Amniotic epithelial cell (primary cell): ENCODE measurements around the gene PABPN1L.

Experiments
- DNase-seq: peaks from one replicate; pipeline ENCODE4 v3.0.0-alpha.2; 2010; ENCODE audit warnings: low read depth

The PABPN1L gene

GRCh38 chr16:88884569-88885271 lies 18.3 kb upstream of the PABPN1L start:
- no peak for DNase-seq

DNA sequence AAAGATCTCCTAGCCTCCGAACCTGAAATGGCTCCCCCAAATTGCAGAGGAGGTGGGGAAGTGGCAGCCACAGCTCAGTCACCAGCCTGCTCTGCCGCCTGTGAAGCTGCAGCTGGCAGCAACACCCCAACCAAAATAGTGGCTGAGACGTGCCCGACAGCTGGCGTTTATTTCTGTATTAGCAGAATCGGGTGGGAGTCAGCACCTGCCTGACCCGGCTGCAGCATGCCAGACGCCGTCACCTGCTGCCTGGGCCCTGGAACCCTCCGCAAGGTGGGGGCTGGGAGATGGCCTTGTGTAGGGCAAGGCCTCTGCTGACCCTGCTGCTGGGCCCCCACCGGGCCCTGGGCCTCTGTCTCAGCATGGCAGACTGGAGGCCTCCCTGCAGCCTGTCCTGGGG lies 17.5 kb upstream of the PABPN1L start:
- no peak for DNase-seq

DNA sequence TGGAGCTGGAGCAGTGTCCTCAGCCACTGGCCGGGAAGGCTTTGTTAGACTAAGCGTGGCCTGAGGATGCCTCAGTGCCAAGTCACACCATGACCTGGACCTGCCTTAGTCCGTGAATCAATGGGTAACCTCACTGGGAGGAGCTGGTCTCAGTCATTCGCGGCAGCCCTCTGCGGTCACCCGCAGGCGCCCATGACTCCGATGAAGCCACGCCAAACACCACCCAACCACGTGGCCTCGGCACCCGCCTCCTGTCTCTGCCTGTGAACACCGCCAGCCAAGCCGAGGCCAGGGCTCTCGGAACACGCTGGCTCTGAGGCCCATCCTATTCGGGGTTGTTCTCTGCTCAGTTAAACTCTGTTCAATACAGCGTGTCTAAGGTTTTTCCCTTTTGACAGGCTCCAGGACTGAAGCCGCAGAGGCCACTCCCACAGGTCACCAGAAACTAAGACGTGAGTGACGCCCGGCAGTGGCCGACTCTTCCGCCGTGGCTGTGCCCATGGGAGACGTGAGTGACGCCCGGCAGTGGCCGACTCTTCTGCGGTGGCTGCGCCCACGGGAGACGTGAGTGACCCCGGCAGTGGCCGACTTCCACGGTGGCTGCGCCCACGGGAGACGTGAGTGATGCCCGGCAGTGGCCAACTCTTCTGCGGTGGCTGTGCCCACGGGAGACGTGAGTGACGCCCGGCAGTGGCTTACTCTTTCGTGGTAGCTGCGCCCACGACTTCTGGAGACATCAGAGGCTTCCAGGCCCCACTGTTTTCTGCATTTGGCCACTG lies 16.8 kb upstream of the PABPN1L start:
- DNase-seq, result no peak

DNA sequence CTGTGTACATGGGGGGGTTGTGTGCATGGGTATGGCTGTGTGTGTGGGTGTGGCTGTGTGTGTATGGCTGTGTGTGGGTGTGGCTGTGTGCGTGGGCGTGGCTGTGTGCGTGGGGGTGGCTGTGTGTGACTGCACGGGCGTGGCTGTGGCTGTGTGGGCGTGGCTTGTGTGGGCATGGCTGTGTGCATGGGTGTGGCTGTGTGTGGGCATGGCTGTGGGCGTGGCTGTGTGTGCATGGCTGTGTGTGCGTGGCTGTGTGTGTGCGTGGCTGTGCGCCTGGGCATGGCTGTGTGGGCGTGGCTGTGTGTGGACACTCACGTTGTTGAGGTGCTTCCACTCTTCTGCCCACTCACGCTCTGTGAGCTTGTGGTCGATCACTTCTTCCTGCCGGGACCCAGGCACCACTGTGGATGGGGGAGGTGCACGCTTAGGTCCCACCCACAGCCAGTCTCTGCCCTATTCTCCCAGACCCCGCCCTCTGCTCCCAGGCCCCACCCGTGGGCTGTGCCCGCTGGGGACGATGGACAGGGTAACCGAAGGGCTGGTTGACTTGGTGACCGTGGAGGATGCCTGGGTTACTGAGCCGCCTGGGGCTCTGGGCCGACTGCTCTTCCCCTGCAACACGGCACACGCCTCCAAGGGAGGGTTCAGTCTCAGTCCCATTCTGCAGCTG lies 16.0 kb upstream of the PABPN1L start:
- no peak for DNase-seq

- DNase-seq, result no peak
Observed at GRCh38 chr16:88881675-88882357, 15.4 kb upstream of the PABPN1L start.

- DNase-seq, result no peak
Observed at GRCh38 chr16:88881007-88881615, 14.7 kb upstream of the PABPN1L start.

DNA sequence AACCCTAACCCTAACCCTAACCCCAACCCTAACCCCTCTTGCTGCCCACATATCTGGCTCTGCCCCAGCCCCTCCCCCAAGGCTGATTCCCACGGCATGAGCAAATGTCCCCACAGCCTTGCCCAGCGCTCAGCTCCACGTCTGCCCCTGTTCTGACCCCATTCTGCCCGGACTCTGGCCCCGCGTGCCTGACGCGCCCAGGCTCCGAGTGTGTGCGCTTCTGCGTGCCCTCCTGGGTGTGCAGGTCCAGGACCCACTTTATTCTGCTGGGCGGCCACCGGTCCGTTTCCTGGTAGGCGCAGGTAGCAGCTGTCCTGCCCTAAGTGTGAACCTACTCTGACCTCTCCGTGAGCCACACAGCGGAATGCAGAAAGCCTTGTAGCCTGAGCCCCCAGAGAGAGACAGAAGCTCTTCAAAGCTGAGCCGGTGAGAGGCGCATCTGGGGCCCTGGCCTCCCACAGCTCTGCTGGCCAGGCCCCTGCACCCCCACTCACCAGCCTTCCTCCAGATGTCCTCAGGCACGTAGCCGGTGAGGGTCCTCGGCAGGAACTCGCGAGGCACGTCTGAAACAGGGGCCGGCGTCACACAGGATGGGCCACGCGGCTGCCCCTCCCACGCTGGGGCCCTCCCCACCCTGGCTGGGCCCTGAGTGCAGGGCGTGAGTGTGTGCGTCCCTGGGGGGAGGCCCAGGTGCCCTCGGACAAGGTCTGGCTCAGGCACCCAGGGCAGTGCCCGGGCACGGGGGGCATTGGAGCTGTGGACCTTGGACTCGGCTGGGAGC lies 14.0 kb upstream of the PABPN1L start:
- no peak for DNase-seq

- DNase-seq, result no peak
Observed at GRCh38 chr16:88879788-88880055, 13.3 kb upstream of the PABPN1L start.

GRCh38 chr16:88878967-88879787 lies 12.7 kb upstream of the PABPN1L start:
- DNase-seq, result no peak

- no peak for DNase-seq
Observed at GRCh38 chr16:88878356-88878755, 11.9 kb upstream of the PABPN1L start.

GRCh38 chr16:88877564-88878289 lies 11.3 kb upstream of the PABPN1L start:
- DNase-seq, result no peak

DNA sequence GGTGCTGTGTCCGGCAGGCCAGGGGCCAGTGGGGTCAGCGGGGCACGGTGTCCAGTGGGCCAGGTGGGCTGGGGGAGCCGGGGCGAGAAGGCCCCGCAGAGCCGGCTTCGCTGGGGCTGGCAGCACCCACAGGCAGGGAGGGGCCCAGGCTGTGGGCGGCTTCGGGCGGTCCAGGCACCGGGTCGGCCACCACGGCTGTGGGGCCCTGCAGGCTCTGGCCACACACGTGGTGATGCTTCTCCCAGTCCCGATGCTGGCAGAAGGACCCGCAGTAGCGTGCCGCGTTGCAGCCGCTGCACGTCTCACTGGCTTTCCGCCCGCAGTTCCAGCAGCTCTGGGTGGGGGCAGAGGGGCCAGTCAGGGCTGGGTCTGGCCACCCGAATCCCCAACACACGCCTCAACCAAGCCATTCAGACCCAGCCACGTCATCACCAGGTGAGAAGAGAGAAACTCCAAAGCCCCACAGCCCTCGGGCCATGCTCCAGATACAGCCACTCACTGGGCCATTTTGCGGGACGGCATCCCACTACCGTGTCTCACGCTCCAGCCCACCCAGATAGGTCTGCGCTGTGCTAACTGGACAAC lies 10.6 kb upstream of the PABPN1L start:
- no peak for DNase-seq

DNA sequence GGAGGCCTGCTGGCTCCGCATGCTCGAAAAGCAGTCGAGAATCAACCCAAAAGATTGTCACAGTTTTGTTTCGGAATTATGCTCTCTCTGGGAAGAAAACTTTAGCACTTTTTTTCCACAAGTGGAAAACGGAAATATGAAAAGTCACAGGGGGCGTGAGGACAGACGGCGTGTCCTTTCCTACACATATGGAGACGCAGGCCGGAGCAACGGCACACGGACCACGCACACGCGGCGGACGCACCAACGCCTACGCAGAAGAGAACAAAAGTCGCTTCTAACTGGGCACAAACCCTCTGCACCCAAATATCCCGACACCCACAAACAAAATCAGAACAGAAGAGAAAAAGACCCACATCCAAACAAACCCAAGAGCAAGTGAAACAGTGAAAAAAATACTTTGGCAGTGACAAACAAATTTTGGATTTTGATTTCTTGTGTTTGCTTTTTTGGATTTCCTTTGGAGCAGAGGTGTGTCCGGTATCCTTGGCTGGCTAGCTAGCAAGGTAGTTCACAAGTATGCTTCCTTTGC lies 9.3 kb upstream of the PABPN1L start:
- no peak for DNase-seq

- no peak for DNase-seq
Observed at GRCh38 chr16:88874938-88875599, 8.6 kb upstream of the PABPN1L start.

DNA sequence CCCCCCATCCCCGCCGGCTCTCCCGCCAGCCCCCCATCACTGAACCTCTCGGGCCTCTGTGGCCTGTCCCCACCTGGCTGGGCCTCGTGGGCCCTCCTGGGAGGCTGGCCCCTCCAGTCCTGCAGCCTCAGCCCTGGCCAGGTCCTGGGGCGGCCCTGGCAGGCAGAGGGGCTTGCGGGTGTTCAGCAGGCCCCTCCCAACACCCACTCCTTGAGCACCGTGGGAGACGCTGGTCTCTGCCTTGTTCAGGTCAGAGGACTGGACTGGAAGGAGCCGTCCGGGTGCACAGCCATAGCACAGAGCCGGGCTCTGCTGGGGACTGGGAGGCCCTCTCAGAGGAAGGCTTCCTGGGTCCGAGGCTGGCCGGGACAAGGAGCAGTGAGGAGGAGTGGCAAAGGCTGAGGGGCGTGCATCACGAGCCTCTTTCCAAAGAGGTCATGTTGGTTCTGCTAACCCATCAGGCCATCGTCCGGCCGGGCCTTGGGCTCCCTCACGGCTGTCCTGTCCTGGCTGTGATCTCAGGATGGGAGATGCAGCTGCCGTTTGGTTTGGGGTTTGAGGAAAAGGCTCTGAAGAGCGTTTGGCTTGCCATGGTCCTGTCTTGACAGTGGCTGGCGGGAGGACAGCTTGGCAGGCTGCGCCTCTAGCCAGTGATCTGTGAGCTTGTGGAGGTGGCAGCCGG lies 6.3 kb upstream of the PABPN1L start:
- DNase-seq, result no peak

- no peak for DNase-seq
Observed at GRCh38 chr16:88871730-88872416, 5.4 kb upstream of the PABPN1L start.

DNA sequence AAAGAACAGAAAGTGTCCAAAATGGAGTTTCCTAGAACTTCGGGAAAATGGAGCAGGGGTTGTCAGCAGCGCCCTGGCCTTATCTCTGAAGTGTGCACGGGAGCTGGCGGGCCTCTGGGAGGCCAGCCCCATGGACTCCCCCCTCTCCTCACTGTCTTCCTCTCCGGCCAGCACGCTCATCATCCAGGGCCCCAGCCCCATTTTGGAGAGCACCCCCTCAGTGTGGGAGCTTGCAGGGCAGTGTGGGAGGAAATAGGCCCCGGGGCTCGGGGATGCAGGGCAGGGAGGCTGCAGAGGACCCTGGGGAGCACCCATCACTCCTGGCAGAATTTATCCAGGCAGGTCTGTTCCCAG lies 4.9 kb upstream of the PABPN1L start:
- DNase-seq, result no peak
